Left colon (tissue), 2 donors: Measurements from ENCODE around the gene MRTFA. TPM values are rescaled to one million over a fixed set of nuclear protein-coding genes. Genes with fewer than 3 reads are reported as not detected.
"Not testable (repeated sequence)": the region's sequence is repeated elsewhere in the genome, so short reads cannot be mapped to it uniquely, and the experiment has no call there.

ENCODE experiments used
- ATAC-seq: fragments of 200-7000 bp; cut with Tn5 transposase; one replicate; pipeline ENCODE4 v1.9.1; 2020; ENCODE audit warnings: mild to moderate bottlenecking, moderate library complexity
- DNase-seq, 2 donors: peaks; one replicate each; pipeline ENCODE4 v3.0.0-alpha.2; 2020
- intact Hi-C, 2 donors: fragments of 100-400 bp; cut with DNase I in 1 of 2; cut with micrococcal nuclease in 1 of 2; formaldehyde crosslinking; loops; one replicate each; pipeline versions ENCODE4 v1.11.2 to v1.14.0; 2022; cut with DNase I, micrococcal nuclease
- total RNA-seq, 2 donors: library from RNA; stranded (reverse); fragmentation: NEBNext Ultra II Directional; extraction: Animal tissue kit (Norgen Biotek cat#: 25700); gene quantifications; one replicate each; pipeline ENCODE4 v1.2.1, GENCODE V29; 2021
- donor health status: DM: no; HTN: no; CAD: no.
- donor health status: DM: yes; HTN: yes; CAD: no.

MRTFA gene
- total RNA-seq, 2 donors from 2014 or later, result 42.1 to 44.4 TPM

DNA sequence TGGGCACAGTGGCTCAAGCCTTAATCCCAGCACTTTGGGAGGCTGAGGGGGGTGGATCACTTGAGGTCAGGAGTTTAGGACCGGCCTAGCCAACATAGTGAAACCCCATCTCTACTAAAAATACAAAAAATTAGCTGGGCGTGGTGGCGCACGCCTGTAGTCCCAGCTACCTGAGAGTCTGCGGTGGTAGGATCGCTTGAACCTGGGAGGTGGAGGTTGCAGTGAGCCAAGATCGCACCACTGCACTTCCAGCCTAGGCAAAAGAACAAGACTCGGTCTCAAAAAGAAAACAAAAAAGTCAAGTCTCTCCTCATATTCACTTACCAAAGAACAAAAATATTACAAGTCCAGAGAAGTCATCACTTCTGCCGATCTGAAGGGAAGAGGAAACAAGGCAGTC is 51.8 kb downstream of the MRTFA start:
- intact Hi-C loops, ATAC-seq: not testable (repeated sequence)

DNA sequence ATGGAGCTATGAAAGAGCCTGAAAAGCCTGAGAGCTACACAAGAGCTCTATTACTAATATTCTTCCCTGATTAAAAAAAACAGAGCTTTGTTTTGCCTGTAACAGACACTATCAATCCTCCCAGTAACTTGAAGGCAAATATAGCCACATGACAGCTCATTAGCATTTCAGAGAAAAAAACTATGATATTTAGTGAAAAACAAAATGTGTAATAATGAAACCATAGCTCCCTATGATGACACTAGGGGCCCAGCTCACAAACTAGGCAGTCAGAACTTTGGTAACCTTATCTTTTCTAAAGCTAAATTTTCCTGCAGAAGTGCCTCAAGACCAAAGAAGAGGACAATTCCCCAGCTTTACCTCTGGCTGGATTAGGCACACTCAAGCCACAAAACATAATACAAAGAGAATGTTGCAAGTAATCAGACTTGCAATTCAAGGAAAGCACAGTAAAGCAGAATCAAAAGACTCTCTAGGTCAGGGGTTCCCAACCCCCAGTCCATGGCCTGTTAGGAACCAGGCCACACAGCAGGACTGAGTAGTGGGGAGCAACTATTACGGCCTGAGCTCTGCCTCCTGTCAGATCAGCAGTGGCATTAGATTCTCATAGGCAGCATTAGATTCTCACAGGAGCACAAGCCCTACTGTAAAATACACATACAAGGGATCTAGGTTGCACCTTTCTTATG is 53.3 kb downstream of the MRTFA start:
- intact Hi-C loops, result no loop called here
- ATAC-seq, result no peak
- DNase-seq, result no peak

More for the DNA sequence above, 51.8 kb downstream of the MRTFA start:
- DNase-seq, result not testable (repeated sequence)

DNA sequence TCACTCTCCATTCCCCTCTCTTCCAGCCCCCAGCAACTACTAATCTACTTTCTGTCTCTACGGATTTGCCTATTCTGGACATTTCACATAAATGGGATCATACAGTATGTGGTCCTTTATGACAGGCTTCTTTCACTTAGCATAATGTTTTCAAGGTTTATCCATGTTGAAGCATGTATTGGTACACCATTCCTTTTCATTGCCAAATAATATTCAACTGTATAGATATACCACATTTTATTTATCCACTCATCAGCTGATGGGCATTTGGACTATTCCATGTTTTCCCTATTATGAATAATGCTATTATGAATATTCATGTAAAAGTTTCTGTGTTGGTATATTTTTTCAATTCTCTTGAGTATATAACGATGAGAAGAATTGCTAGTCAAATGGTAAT is 54.5 kb downstream of the MRTFA start:
- intact Hi-C loops, result no loop called here
- no peak for ATAC-seq
- no peak for DNase-seq

DNA sequence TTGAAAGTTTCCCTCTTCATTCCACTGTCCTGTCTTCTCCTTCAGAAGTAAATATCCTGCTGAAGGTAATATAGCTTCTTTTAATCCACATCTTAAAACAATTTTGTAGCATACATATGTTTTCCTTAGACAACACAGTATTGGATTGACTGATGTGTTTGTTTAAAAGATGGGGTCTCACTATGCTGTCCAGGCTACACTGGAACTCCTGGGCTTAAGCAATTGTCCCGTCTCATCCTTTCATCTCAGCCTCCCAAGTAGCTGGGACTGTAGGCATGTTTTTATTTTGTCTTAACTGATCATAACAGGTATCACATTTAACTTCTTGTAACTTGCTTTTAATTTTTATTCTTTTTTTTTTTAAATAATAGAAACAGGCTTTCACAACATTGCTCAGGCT is 55.9 kb downstream of the MRTFA start:
- DNase-seq (no peak), ATAC-seq (no peak)

DNA sequence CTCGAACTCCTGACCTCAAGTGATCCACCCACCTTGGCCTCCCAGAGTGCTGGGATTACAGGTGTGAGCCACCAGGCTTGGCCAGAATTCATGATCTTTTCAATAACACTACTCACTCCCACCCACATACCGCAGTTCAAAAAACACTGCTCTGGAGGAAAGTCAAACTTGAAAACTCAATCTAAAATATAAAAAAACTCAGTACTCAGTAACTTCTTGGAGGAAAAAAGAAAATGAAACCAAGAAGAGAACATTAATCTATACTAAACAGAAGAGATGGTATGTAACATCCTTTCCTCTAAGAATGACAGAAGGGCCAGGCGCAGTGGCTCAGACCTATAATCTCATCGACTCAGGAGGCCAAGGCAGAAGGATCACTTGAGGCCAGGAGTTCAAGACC is 58.3 kb downstream of the MRTFA start:
- intact Hi-C loops, result no loop called here
- no peak for ATAC-seq
- no peak for DNase-seq

More for the DNA sequence above, 55.9 kb downstream of the MRTFA start:
- intact Hi-C loops, result no loop called here

DNA sequence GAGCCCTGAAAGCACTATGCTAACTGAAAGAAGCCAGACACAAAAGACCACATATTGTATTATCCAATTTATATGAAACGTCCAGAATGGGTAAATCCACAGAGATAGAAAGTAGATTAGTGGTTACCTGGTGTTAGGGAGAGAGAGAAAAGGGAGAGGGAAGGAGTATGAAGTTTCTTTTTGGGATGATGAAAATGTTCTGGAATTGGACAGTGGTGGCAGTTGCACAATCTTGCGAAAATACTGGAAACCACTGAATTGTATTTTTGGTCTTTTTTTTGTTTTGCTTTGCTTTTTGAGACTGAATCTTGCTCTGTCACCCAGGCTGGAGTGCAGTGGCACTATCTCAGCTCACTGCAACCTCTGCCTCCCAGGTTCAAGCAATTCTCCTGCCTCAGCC is 63.5 kb downstream of the MRTFA start:
- no peak for ATAC-seq

DNA sequence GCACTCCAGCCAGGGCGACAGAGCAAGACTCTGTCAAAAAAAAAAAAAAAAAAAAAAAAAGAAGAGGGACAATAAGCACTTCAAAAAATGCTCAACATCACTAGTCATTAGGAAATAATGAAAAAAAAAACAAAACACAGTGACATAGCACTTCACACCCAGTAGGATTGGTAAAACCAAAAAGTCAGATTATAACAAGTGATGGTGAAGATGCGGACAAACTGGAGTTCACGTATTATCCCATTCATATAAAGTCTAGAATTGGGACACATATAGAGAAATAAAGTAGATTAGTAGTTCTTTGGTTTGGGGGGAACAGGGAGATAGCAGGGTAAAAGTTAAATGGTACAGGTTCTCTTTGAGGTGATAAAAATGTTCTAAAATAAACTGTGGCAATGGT is 64.6 kb downstream of the MRTFA start:
- intact Hi-C loops, result no loop called here
- ATAC-seq (no peak), DNase-seq (no peak)

More for the DNA sequence above, 63.5 kb downstream of the MRTFA start:
- intact Hi-C loops, result no loop called here
- DNase-seq, result no peak

DNA sequence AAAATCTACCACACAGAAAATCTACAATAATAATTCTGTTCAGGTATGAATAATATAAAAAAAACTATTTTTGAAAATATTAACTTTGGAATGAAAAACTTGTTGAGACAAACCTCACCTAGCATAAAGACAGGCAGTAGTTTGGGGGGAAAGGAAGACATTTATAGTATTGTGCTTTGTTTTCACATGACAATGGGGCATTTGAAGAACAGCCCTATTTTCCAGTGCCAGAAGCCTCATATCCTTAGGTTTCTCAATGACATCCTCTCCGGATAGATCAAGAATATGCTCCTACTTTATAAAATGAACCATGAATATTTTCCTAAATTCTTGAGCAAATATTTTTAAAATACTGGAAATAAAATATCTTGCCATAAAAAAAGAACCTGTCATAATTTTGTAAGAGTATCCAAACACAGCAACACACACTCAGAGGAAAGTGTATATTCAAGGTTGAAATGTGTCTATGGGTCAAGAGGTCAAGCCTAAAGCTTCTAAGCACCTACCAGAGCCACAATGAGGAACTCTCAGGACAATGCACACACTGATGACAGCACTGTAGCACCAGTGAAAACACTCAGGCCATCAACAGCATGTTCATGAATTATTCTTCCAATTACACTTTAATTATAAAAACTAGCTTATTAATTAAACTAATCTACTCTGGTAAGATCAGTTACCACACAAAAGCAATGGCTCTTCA is 68.7 kb downstream of the MRTFA start:
- DNase-seq (no peak), ATAC-seq (no peak)
- intact Hi-C loops, result no loop called here

DNA sequence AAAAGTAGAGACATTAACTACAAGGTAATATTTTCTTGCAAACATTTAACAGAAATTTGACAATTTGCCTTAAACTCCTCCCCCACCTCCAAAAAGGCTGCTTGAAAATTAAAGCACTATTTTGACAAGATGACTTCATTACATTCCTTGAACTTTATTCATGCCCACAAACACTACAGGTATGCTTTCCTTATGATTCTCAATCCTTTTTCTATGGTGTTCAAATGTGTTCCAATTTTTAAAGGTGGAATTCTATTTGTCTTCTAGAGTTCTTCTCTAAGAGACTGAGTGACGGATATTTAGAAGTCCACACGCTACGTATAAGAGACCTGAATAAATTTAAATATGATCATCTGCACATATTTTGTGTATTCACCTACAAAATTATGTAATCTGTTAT is 69.4 kb downstream of the MRTFA start:
- ATAC-seq (no peak), DNase-seq (no peak)
- intact Hi-C loops, result no loop called here

DNA sequence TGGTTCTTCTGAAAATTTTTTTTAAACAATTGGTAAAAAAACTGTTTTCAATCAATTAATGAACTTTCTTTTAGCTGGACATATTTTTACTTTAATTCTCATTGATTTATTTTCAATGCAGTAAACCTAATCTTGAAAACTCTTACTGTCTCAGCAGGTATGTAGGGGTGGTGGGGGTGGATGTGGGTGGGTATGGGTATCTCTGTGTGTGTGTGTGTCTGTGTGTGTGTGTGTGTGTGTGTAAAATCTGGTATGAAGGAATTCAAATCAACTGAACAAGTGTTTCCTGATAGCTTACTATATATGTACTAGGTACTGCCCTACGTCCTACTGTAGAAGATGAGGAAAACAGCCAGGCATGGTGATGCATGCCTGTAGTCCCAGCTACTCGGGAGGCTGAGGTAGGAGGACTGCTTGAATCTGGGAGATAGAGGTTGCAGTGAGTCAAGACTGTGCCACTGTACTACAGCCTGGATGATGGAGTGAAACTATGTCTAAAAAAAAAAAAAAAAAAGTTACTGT is 75.5 kb downstream of the MRTFA start:
- intact Hi-C loops, result no loop called here
- no peak for DNase-seq
- no peak for ATAC-seq

DNA sequence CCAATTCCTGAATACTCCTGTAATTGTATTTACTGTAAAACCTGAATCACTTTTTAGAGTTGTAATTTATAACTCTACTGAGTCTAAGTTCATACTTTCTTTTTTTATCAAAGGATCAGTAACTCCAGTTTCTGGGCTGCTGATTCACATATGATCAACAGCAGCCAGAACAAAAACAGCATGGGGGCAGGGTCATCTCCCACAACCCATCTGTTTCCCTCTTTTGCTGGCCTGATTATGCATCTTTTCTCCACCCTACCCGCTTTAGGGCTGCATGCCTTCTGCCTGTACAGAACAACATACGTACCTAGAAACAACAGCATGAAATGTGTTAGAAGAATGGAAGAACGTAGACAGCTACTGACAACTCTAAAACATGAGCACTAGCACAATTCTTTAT is 76.0 kb downstream of the MRTFA start:
- ATAC-seq (no peak), DNase-seq (no peak)
- intact Hi-C loops, result no loop called here

DNA sequence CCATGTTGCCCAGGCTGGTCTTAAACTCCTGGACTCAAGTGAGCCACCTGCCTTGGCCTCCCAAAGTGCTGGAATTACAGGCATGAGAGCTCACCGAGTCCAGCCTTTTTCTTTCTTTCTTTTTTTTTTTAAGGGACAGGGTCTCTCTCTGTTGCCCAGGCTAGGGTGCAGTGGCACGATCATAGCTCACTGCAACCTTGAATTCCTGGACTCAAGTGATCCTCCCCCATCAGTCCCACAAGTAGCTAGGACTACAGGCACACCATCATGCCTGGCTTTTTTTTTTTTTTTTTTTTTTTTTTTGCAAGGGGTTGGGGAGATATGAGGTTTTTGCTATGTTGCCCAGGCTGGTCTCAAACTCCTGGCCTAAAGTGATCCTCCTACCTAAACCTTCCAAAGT is 78.5 kb downstream of the MRTFA start:
- ATAC-seq (no peak), DNase-seq (no peak)
- intact Hi-C loops, result no loop called here

DNA sequence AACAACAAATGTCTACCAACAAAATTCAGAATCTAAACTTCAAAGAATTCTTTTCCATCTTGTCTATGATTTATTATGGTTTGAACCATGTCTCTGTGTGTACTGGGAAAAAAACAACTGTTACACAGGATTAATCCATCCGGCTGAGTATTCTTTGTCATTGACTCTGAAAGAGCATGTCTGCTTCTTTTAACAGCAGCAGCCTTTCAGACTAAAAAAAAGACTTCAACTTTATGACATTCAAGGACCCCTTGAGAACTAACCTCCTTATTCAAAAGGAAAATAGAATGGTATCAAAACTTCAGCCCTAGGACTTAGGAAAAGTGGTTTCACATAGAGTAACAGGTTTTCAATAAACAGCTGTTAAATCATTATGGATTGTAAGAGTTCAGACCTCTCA is 79.9 kb downstream of the MRTFA start:
- ATAC-seq (no peak), DNase-seq (no peak)
- intact Hi-C loops, result no loop called here

DNA sequence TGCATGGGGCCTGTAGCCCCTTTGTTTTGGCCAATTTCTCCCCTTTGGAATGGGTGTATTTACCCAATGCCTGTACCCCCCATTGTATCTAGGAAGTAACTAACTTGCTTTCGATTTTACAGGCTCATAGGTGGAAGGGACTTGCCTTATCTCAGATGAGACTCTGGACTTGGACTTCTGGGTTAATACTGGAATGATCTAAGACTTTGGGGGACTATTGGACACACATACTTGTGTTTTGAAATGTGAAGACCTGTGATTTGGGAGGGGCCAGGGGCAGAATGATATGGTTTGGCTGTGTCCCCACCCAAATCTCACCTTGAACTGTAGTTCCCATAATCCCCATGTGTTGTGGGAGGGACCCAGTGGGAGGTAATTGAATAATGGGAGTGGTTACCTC is 82.5 kb downstream of the MRTFA start:
- intact Hi-C loops, ATAC-seq, DNase-seq: not testable (repeated sequence)

DNA sequence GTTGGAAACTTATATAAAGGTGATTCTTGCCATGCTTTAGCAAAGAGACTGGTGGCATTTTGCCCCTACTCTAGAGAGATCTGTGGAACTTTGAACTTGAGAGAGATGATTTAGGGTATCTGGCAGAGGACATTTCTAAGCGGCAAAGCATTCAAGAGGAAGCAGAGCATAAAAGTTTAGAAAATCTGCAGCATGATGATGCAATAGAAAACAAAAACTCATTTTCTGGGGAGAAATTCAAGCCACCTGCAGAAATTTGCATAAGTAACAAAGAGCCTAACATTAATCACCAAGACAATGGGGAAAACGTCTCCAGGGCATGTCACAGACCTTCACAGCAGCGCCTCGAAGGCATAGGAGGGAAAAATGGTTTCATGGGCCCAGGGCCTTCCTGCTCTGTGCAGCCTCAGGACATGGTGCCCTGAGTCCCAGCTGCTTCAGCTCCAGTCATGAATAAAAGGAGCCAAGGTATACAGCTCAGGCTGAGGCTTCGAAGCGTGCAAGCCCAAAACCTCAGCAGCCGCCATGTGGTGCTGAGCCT is 83.4 kb downstream of the MRTFA start:
- intact Hi-C loops, result no loop called here
- no peak for ATAC-seq
- DNase-seq, result no peak

DNA sequence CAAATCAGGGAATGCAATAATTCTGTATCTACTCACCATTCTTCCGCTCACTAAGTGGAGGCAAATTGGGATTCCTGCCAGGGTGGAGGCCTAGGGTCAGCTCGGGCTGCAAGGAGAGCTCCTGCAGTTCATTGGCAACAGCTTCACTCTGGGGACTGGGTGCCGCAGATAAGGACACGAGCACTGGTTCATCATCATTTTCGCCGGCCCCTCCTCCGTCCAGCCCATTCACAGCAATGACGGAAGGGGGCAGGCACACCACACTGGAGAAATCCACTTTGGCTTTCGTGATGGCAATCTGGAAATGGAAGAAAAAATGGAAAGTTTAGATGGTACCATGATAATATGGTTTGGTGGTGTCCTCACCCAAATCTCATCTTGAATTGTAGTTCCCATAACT is 84.4 kb downstream of the MRTFA start:
- ATAC-seq, result no peak
- intact Hi-C loops, result no loop called here

DNA sequence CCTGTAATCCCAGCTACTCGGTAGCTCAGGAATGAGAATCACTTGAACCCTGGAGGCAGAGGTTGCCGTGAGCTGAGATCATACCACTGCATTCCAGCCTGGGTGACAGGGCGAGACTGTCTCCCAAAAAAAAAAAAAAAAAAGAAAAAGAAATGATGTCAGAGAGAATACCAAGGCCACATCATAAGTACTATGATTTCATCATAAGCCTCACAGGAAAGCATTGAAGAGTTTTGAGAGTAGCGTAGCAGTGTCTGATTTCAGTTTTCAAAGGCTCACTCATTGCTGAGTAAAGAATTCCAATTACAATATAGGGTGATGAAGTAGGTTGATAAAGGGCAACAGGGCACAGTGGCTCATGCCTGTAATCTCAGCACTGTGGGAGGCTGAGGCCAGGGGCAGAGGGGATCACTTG is 88.8 kb downstream of the MRTFA start:
- DNase-seq (no peak), ATAC-seq (no peak)
- intact Hi-C loops, result no loop called here

More for the DNA sequence above, 84.4 kb downstream of the MRTFA start:
- DNase-seq, result no peak

DNA sequence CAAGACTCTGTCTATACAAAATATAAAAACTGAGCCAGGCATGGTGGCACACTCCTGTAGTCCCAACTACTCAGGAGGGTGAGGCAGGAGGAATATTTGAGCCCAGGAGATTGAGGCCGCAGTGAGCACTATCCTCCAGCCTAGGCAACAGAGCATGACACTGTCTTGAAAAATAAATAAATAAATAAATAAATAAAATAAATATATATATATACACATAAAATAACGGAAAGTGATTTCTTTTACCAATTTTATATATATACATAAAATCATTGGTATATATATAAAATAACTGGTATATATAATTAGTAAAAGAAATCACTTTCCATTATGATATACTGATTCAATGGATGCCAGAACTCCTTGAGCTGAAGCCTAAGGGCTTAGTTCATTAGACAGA is 91.8 kb downstream of the MRTFA start:
- ATAC-seq, result no peak
- intact Hi-C loops, result no loop called here
- DNase-seq, result no peak

DNA sequence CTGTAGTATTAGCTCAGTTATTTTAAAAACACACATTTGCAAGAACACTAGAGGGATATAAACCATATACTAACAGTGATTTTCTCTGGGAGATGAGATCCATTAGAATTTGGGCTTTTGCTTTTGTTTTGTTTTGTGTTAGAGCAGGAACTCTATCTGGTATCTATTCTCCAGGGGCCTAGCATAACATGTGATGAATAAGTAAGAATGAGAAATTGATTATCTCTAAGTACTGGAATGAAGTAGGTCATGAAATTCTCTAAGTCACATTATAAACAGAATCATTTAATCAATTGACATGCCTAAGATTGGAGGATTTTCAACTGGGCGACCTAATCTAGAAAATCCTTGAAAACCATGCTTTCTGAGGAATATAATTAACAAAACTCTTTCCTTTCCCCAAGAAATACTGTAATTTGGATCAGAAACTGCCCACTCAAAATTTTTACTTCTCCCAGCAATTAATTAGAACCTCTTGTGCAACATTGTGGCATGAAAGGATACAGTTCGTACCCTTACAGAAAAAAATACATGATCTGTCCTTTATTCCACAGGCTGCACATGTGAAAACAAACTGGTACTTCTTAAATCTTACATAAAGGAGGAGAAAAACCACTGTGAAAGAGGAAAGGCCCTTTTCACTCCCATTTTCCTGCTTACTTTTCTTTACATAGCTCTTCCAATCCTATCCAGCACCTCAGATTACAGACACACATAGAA is 93.5 kb downstream of the MRTFA start:
- intact Hi-C loops, result no loop called here
- ATAC-seq, result no peak
- DNase-seq, result no peak

DNA sequence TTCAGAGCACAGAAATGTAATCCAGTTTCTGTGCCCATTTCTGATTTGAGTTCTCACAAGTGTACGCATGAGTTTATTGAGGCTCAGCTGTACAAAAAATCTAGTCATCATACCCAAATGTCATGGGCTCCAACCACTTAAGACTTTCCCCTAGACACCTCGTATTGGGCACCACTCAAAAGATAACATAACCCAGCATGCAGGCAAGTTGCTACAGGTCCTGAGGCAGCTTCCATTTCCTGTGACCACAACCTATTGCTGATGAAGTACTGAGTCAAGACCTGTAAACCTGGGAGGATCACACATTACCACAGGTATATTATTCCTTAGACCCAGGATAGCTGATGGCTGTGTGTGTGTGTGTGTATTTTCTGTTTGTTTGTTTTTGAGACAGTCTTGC is 95.2 kb downstream of the MRTFA start:
- intact Hi-C loops, result no loop called here
- ATAC-seq (no peak), DNase-seq (no peak)
